ENCODE data around the gene ATP8A2. TPM values are rescaled to one million over a fixed set of nuclear protein-coding genes. Genes with fewer than 3 reads are reported as not detected.

The ATP8A2 gene
- total RNA-seq, 1 donor from 2014 or later, result 3.4 TPM

GRCh38 chr13:25598421-25598820 lies 226.6 kb downstream of the ATP8A2 start:
- H3K9me3 Mint-ChIP-seq, result peaks cover 7% of the 10 kb centered on the region
- no peak for DNase-seq (ENCODE audit: low read depth, low spot score)
- H3K36me3 Mint-ChIP-seq (ENCODE audit: low read depth), result no peaks in the 10 kb centered on the region
- H3K27me3 Mint-ChIP-seq (ENCODE audit: low read depth), result no peaks in the 10 kb centered on the region
- no peak overlapping the region for H3K27ac Mint-ChIP-seq (ENCODE audit: unreplicated experiment)
- no peak overlapping the region for H3K4me3 Mint-ChIP-seq
- peaks cover 16% of the 10 kb centered on the region for H3K4me1 Mint-ChIP-seq
- no peak for TF ChIP-seq CTCF (conservative IDR thresholded peaks at IDR 0.05)

DNA sequence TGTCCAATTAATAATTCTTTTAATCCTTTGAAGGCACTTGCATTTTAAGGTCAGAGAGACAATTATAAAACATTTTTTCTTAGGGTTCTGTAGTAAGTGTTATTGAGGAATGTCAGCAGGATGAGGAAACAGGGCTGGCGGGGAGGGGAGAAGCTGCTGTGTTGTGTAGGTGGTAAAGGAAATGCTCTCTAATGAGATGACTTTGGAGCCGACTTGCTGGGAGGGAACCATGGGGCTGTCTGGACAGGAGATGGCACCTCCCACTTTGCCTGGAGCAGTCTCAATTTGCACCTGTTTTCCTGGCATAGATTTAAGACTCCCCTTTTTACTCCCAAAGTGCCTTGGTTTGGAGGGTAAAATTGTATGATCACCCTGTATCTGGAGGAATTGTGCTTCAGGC lies 230.4 kb downstream of the ATP8A2 start:
- TF ChIP-seq CTCF (conservative IDR thresholded peaks at IDR 0.05), result no peak
- H3K9me3 Mint-ChIP-seq, result peaks cover 3% of the 10 kb centered on the region
- H3K27me3 Mint-ChIP-seq (ENCODE audit: low read depth), result no peaks in the 10 kb centered on the region
- H3K27ac Mint-ChIP-seq (ENCODE audit: unreplicated experiment), result no peak overlapping the region
- H3K36me3 Mint-ChIP-seq (ENCODE audit: low read depth), result no peaks in the 10 kb centered on the region
- no peak for DNase-seq (ENCODE audit: low read depth, low spot score)
- H3K4me1 Mint-ChIP-seq, result no peaks in the 10 kb centered on the region
- no peak overlapping the region for H3K4me3 Mint-ChIP-seq

DNA sequence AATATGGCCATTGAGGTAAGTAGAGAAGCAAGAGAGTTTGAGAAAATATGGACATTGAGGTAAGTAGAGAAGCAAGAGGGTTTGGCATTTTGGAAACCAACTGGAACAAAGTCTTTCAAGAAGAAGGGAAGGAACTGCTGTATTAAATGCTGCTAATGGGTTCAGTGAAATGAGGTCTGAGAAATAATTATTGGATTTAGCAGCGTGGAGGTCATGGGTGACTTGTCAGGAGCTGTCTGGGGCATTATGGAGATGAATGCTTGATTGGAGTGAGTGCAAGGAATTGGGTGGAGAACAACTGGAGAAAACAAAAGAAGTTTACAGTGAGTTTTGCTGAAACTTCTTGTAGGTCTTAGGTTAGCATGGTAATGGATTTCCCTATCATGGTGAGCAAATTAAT lies 232.3 kb downstream of the ATP8A2 start:
- H3K4me3 Mint-ChIP-seq, result no peak overlapping the region
- no peaks in the 10 kb centered on the region for H3K36me3 Mint-ChIP-seq (ENCODE audit: low read depth)
- no peaks in the 10 kb centered on the region for H3K27me3 Mint-ChIP-seq (ENCODE audit: low read depth)
- DNase-seq (ENCODE audit: low read depth, low spot score), result no peak
- TF ChIP-seq CTCF (conservative IDR thresholded peaks at IDR 0.05), result no peak
- no peaks in the 10 kb centered on the region for H3K4me1 Mint-ChIP-seq
- peaks cover 3% of the 10 kb centered on the region for H3K9me3 Mint-ChIP-seq
- H3K27ac Mint-ChIP-seq (ENCODE audit: unreplicated experiment), result no peak overlapping the region

DNA sequence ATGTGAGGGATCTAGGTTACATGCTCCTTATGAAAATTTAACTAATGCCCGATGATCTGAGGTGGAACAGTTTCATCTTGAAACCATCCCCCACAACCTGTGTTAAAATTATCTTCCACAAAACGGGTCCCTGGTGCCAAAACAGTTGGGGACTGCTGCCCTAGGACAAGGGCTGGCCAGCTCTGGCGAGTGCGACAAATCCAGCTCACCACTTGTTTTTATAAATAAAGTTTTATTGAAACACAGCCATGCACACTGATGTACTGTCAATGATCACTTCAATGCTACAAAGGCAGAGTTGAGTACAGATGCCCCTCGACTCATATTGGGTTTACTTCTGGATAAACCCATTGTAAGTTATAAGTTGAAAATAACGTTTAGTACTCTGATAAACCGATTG lies 235.3 kb downstream of the ATP8A2 start:
- Mint-ChIP-seq H3K27me3 (ENCODE audit: low read depth) (no peaks in the 10 kb centered on the region), H3K27ac (ENCODE audit: unreplicated experiment) (no peak overlapping the region), H3K36me3 (ENCODE audit: low read depth) (peaks cover 8% of the 10 kb centered on the region), H3K4me3 (no peak overlapping the region), H3K9me3 (peaks cover 22% of the 10 kb centered on the region), H3K4me1 (no peaks in the 10 kb centered on the region)
- DNase-seq (ENCODE audit: low read depth, low spot score), result no peak
- no peak for TF ChIP-seq CTCF (conservative IDR thresholded peaks at IDR 0.05)

DNA sequence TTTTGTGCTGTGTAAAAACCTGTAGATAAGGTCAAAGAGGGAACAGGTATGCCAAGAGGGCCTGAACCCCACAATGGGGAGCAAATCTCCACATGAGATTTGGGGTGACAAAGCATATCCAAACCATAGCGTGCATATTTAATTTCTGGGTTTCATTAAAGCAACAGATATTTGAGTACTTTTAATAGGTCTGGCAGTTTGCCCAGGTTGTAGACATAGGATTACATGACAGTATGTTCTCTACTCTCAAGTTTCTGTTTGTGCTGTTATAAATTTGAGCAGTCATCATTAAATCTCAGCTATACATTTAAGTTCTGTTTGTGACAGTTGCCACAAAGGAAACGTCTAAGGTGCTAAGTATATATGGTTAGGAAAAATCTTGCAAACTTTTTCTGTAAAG lies 236.4 kb downstream of the ATP8A2 start:
- no peaks in the 10 kb centered on the region for H3K27me3 Mint-ChIP-seq (ENCODE audit: low read depth)
- no peak for TF ChIP-seq CTCF (conservative IDR thresholded peaks at IDR 0.05)
- DNase-seq (ENCODE audit: low read depth, low spot score), result no peak
- no peaks in the 10 kb centered on the region for H3K4me1 Mint-ChIP-seq
- no peak overlapping the region for H3K27ac Mint-ChIP-seq (ENCODE audit: unreplicated experiment)
- H3K9me3 Mint-ChIP-seq, result peaks cover 22% of the 10 kb centered on the region
- H3K36me3 Mint-ChIP-seq (ENCODE audit: low read depth), result peaks cover 10% of the 10 kb centered on the region
- no peak overlapping the region for H3K4me3 Mint-ChIP-seq

DNA sequence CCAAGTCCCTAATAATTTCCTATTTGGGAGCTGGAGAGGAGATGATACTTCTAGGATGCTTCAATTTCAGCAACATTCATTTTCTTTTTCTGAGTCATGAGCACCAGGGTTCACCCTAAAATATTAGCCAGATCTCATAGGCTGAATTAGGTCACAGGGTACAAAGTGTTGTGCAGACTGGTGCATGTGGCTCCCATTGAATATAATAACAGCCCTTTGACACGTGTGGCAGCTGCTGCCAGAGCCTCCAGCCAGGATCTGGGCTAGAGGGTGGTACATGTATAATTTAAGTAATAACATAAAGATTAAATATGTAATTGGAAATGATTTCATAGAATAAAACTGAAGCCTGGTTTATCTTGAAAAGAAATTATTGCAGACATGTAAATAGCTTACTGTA lies 244.9 kb downstream of the ATP8A2 start:
- no peak overlapping the region for H3K27ac Mint-ChIP-seq (ENCODE audit: unreplicated experiment)
- no peak for TF ChIP-seq CTCF (conservative IDR thresholded peaks at IDR 0.05)
- H3K4me1 Mint-ChIP-seq, result no peaks in the 10 kb centered on the region
- H3K4me3 Mint-ChIP-seq, result no peak overlapping the region
- no peak for DNase-seq (ENCODE audit: low read depth, low spot score)
- peaks cover 3% of the 10 kb centered on the region for H3K36me3 Mint-ChIP-seq (ENCODE audit: low read depth)
- no peaks in the 10 kb centered on the region for H3K27me3 Mint-ChIP-seq (ENCODE audit: low read depth)
- H3K9me3 Mint-ChIP-seq, result peaks cover 6% of the 10 kb centered on the region
